Spleen (tissue), 11 donors: Measurements from ENCODE around the gene ARID4B. TPM values are rescaled to one million over a fixed set of nuclear protein-coding genes. Genes with fewer than 3 reads are reported as not detected.
"Not testable (repeated sequence)": the region's sequence is repeated elsewhere in the genome, so short reads cannot be mapped to it uniquely, and the experiment has no call there.

Source experiments
- DNase-seq: peaks from one replicate; pipeline ENCODE4 v3.0.0-alpha.2; 2020
- H3K27ac ChIP-seq, 8 donors: fragments of 200-600 bp; sonication (generic) in 7 of 8; 1 replicate in 4 of 8; 2 replicates in 4 of 8; pipeline versions ENCODE4 v1.5.0 to v1.8.0; 2016 to 2021; ENCODE audit warnings: inconsistent platforms in 4 of 8, mild to moderate bottlenecking in 4 of 8, moderate library complexity in 1 of 8
- H3K27me3 ChIP-seq, 7 donors: fragments of 200-600 bp; sonication (generic) in 6 of 7; replicated peaks in 1 of 7; 1 replicate in 4 of 7; 2 replicates in 3 of 7; pipeline versions ENCODE4 v1.5.0 to v1.8.0; 2016 to 2021; ENCODE audit warnings: inconsistent platforms in 3 of 7, mild to moderate bottlenecking in 1 of 7
- H3K36me3 ChIP-seq, 6 donors: fragments of 200-600 bp; sonication (generic) in 5 of 6; 1 replicate in 4 of 6; 2 replicates in 2 of 6; pipeline versions ENCODE4 v1.5.0 to v1.8.0; 2016 to 2021; ENCODE audit warnings: inconsistent platforms in 2 of 6
- H3K4me1 ChIP-seq, 6 donors: fragments of 200-600 bp; sonication (generic) in 5 of 6; 1 replicate in 3 of 6; 2 replicates in 3 of 6; pipeline versions ENCODE4 v1.5.0 to v1.8.0; 2016 to 2021; ENCODE audit warnings: inconsistent platforms in 3 of 6
- H3K4me3 ChIP-seq, 8 donors: fragments of 200-600 bp; sonication (generic) in 7 of 8; 1 replicate in 4 of 8; 2 replicates in 4 of 8; pipeline versions ENCODE4 v1.5.0 to v1.8.0; 2016 to 2021; ENCODE audit warnings: inconsistent platforms in 4 of 8, mild to moderate bottlenecking in 4 of 8, moderate library complexity in 2 of 8
- H3K9me3 ChIP-seq, 8 donors: fragments of 200-600 bp; sonication (generic) in 7 of 8; 1 replicate in 4 of 8; 2 replicates in 4 of 8; pipeline versions ENCODE4 v1.5.0 to v1.8.0; 2016 to 2021; ENCODE audit warnings: inconsistent platforms in 4 of 8
- CTCF ChIP-seq, 11 experiments: fragments of 200-600 bp in 7 of 11; fragments of 450-650 bp in 4 of 11; sonication (generic) in 4 of 11; IDR thresholded peaks in 8 of 11; conservative IDR thresholded peaks in 3 of 11; 1 replicate in 7 of 11; 2 replicates in 4 of 11; pipeline versions ENCODE4 v1.4.0 to v1.8.0; 2016 to 2021; ENCODE audit warnings: antibody characterized with exemption in 11 of 11, inconsistent platforms in 4 of 11, mild to moderate bottlenecking in 1 of 11
- POLR2A ChIP-seq, 3 donors: fragments of 450-650 bp; IDR thresholded peaks; one replicate each; pipeline ENCODE4 v1.5.1; 2017; ENCODE audit warnings: antibody characterized with exemption in 3 of 3, mild to moderate bottlenecking in 1 of 3
- POLR2AphosphoS5 ChIP-seq, 3 donors: sonication (generic); formaldehyde crosslinking; IDR thresholded peaks; one replicate each; pipeline ENCODE4 v1.5.1; 2017; ENCODE audit warnings: antibody characterized with exemption in 3 of 3
- WGBS, 5 donors: extraction: QIAGEN DNeasy Blood & Tissue Kit in 3 of 5; methylation state at CpG; one replicate each; pipeline versions ENCODE4 v1.1.5 to v1.1.7; 2013 to 2018; 5-methylcytosine and 5-hydroxymethylcytosine counted together
- intact Hi-C: fragments of 100-400 bp; cut with DNase I; formaldehyde crosslinking; loops from one replicate; pipeline ENCODE4 v1.15.0; 2023; ENCODE audit warnings: low total_unique reads
- polyA plus RNA-seq, 3 donors: library from polyadenylated mRNA; stranded (reverse); fragments of 200-250 nt; gene quantifications; one replicate each; pipeline ENCODE4 v1.2.1, GENCODE V29; 2013
- total RNA-seq, 7 donors: library from RNA; depleted of rRNA in 3 of 7; stranded (reverse); fragments of >200 nt in 3 of 7; fragmentation: NEBNext Ultra II Directional in 4 of 7; extraction: Animal tissue kit (Norgen Biotek cat#: 25700) in 4 of 7; gene quantifications; one replicate each; pipeline versions ENCODE4 v1.1.0 to v1.2.1, GENCODE V29; 2016 to 2021
- donor health status: healthy with polysubstance abuse.
- donor health status: DM: no; HTN: no; CAD: no; lungs with moderate emphysema.
- donor health status: DM: no; HTN: no; CAD: no.
- donor health status: Bipolar disorder and iron deficiency.
- donor health status: healthy.
- donor health status: DM: no; HTN: no; CAD: no.
- donor health status: DM: yes; HTN: yes; CAD: no.

ARID4B gene
- total and polyA plus RNA-seq, 10 donors: 13.2 to 82.0 (median 65.6) TPM

- Histone ChIP-seq H3K9me3 (no peaks in the 10 kb centered on the region), H3K27me3 (no peaks in the 10 kb centered on the region), H3K27ac (peak overlapping the region in 4 of 8 donors; percentile 21 to 37 (median 30)), H3K4me1 (peaks cover 19 to 97% (median 77%) of the 10 kb centered on the region in 6 donors), H3K4me3 (no peak overlapping the region), H3K36me3 (no peaks in the 10 kb centered on the region)
- TF ChIP-seq CTCF (IDR thresholded peaks at IDR 0.05 in 8 of 11, conservative IDR thresholded peaks at IDR 0.05 in 3 of 11) (no peak), POLR2AphosphoS5 (IDR thresholded peaks at IDR 0.05) (no peak), POLR2A (IDR thresholded peaks at IDR 0.05) (no peak)
- WGBS, 5 donors: 74 to 88% (median 86%) methylated on average over 6 of the region's 6 CpGs
- peak; percentile 56 for DNase-seq
- intact Hi-C loops: no loop called here
Observed at GRCh38 chr1:235275836-235276235, 52.1 kb downstream of the ARID4B start.

GRCh38 chr1:235275223-235275622, 52.8 kb downstream of the ARID4B start:
- TF ChIP-seq POLR2A (IDR thresholded peaks at IDR 0.05): no peak
- no peaks in the 10 kb centered on the region for H3K36me3 ChIP-seq
- no peaks in the 10 kb centered on the region for H3K27me3 ChIP-seq
- 40 to 52% (median 42%) methylated on average over 3 of the region's 3 CpGs for WGBS, 5 donors
- peaks cover 19 to 97% (median 76%) of the 10 kb centered on the region in 6 donors for H3K4me1 ChIP-seq
- intact Hi-C loops: no loop called here
- no peak for DNase-seq
- no peaks in the 10 kb centered on the region for H3K9me3 ChIP-seq
- H3K27ac ChIP-seq: peak overlapping the region in 4 of 8 donors; percentile 21 to 37 (median 30)
- H3K4me3 ChIP-seq: no peak overlapping the region

- Histone ChIP-seq H3K4me1 (peaks cover 13 to 94% (median 70%) of the 10 kb centered on the region in 6 donors), H3K4me3 (no peak overlapping the region), H3K36me3 (no peaks in the 10 kb centered on the region), H3K27me3 (no peaks in the 10 kb centered on the region), H3K27ac (no peak overlapping the region), H3K9me3 (no peaks in the 10 kb centered on the region)
- WGBS, 5 donors: 79 to 88% (median 84%) methylated on average over 4 of the region's 4 CpGs
- TF ChIP-seq CTCF (IDR thresholded peaks at IDR 0.05 in 8 of 11, conservative IDR thresholded peaks at IDR 0.05 in 3 of 11) (no peak), POLR2A (IDR thresholded peaks at IDR 0.05) (no peak), POLR2AphosphoS5 (IDR thresholded peaks at IDR 0.05) (no peak)
- no peak for DNase-seq
- intact Hi-C loops: no loop called here
Observed at GRCh38 chr1:235272851-235273250, 55.1 kb downstream of the ARID4B start.

GRCh38 chr1:235270625-235271024, 57.4 kb downstream of the ARID4B start:
- no peak for DNase-seq
- peak overlapping the region in 3 of 8 donors; percentile 2 to 31 (median 30) for H3K27ac ChIP-seq
- H3K9me3 ChIP-seq: no peaks in the 10 kb centered on the region
- H3K36me3 ChIP-seq: no peaks in the 10 kb centered on the region
- H3K4me1 ChIP-seq: peaks cover 16 to 94% (median 70%) of the 10 kb centered on the region in 6 donors
- intact Hi-C loops: no loop called here
- no peaks in the 10 kb centered on the region for H3K27me3 ChIP-seq
- TF ChIP-seq CTCF (IDR thresholded peaks at IDR 0.05 in 8 of 11, conservative IDR thresholded peaks at IDR 0.05 in 3 of 11) (peak in 2 of 11 experiments; percentile 15 to 18), POLR2AphosphoS5 (IDR thresholded peaks at IDR 0.05) (no peak)
- no peak overlapping the region for H3K4me3 ChIP-seq

- H3K27ac ChIP-seq: peak overlapping the region in 2 of 8 donors; percentile 2 to 30
- DNase-seq, H3K4me3 ChIP-seq, intact Hi-C loops, H3K36me3 ChIP-seq, H3K9me3 ChIP-seq, H3K27me3 ChIP-seq: not testable (repeated sequence)
- WGBS, 5 donors: 92 to 95% (median 94%) methylated on average over 18 of the region's 18 CpGs
- peak in 1 of 3 donors; percentile 11 for TF ChIP-seq POLR2AphosphoS5 (IDR thresholded peaks at IDR 0.05)
- peaks cover 11 to 94% (median 71%) of the 10 kb centered on the region in 6 donors for H3K4me1 ChIP-seq
Observed at GRCh38 chr1:235269990-235270389, 58.0 kb downstream of the ARID4B start.
